HG02763 (cell line): ENCODE results near the gene COL23A1.

ENCODE experiments used
- ATAC-seq: cut with Tn5 transposase; IDR thresholded peaks from one replicate; pipeline ENCODE4 v1.9.1; 2021; ENCODE audit warnings: mild to moderate bottlenecking, moderate library complexity; ENCODE audit not compliant: unreplicated experiment

Gene COL23A1

GRCh38 chr5:178351221-178352034 lies 238.8 kb downstream of the COL23A1 start:
- no peak for ATAC-seq

GRCh38 chr5:178350361-178351220 lies 239.6 kb downstream of the COL23A1 start:
- no peak for ATAC-seq

GRCh38 chr5:178349625-178350353 lies 240.4 kb downstream of the COL23A1 start:
- no peak for ATAC-seq

- ATAC-seq = no peak
These were observed 241.1 kb downstream of the COL23A1 start for GRCh38 chr5:178349075-178349511.

GRCh38 chr5:178348356-178349074 lies 241.7 kb downstream of the COL23A1 start:
- ATAC-seq = no peak

- no peak for ATAC-seq
These were observed 242.2 kb downstream of the COL23A1 start for GRCh38 chr5:178347956-178348355.

GRCh38 chr5:178346607-178347334 lies 243.4 kb downstream of the COL23A1 start:
- ATAC-seq = no peak

- ATAC-seq = no peak
These were observed 246.9 kb downstream of the COL23A1 start for GRCh38 chr5:178343306-178343705.

GRCh38 chr5:178341851-178342140 lies 248.4 kb downstream of the COL23A1 start:
- ATAC-seq = no peak

GRCh38 chr5:178341091-178341850 lies 248.9 kb downstream of the COL23A1 start:
- ATAC-seq = no peak

GRCh38 chr5:178340637-178341036 lies 249.6 kb downstream of the COL23A1 start:
- ATAC-seq = no peak

GRCh38 chr5:178340187-178340586 lies 250.0 kb downstream of the COL23A1 start:
- no peak for ATAC-seq

GRCh38 chr5:178339272-178339671 lies 250.9 kb downstream of the COL23A1 start:
- ATAC-seq = no peak

- ATAC-seq = no peak
These were observed 251.4 kb downstream of the COL23A1 start for GRCh38 chr5:178338750-178339144.

- ATAC-seq = no peak
These were observed 252.0 kb downstream of the COL23A1 start for GRCh38 chr5:178338126-178338749.

- ATAC-seq = no peak
These were observed 252.9 kb downstream of the COL23A1 start for GRCh38 chr5:178337334-178337741.

GRCh38 chr5:178336889-178337288 lies 253.3 kb downstream of the COL23A1 start:
- no peak for ATAC-seq

- no peak for ATAC-seq
These were observed 254.7 kb downstream of the COL23A1 start for GRCh38 chr5:178335302-178336030.
